ENCODE results near the gene KLHL29.

Gene KLHL29

GRCh38 chr2:23578964-23579671 lies 194.1 kb downstream of the KLHL29 start:
- Histone ChIP-seq H3K4me1 (ENCODE audit: control insufficient read depth, low read length) (no peaks in the 10 kb centered on the region), H3F3A (ENCODE audit: control insufficient read depth, insufficient read depth) (no peaks in the 10 kb centered on the region), H3K4me3 (ENCODE audit: low read length) (no peak overlapping the region), H3K9me2 (replicated peaks; ENCODE audit: control insufficient read depth, low read length) (no peaks in the 10 kb centered on the region), H3K27me3 (ENCODE audit: control insufficient read depth, low read length) (no peaks in the 10 kb centered on the region), H4K20me1 (ENCODE audit: control insufficient read depth, insufficient read depth, low read depth, low read length) (no peaks in the 10 kb centered on the region), H3K36me3 (ENCODE audit: control insufficient read depth, low read length) (no peaks in the 10 kb centered on the region), H3K4me2 (ENCODE audit: low read length) (no peak overlapping the region), H3K79me2 (ENCODE audit: control insufficient read depth, low read length) (no peaks in the 10 kb centered on the region), H3K27ac (ENCODE audit: low read depth, low read length) (no peak overlapping the region), H3K9me3 (ENCODE audit: control insufficient read depth, insufficient read depth, low read length) (no peaks in the 10 kb centered on the region)
- no peak for TF ChIP-seq EZH2phosphoT487 (IDR thresholded peaks at IDR 0.05; ENCODE audit: borderline replicate concordance, low read length)

GRCh38 chr2:23579674-23580073 lies 194.7 kb downstream of the KLHL29 start:
- H3K4me2 ChIP-seq (ENCODE audit: low read length) = no peak overlapping the region
- no peaks in the 10 kb centered on the region for H3F3A ChIP-seq (ENCODE audit: control insufficient read depth, insufficient read depth)

GRCh38 chr2:23583467-23583866 lies 198.5 kb downstream of the KLHL29 start:
- H3K9me2 ChIP-seq (replicated peaks; ENCODE audit: control insufficient read depth, low read length) = no peaks in the 10 kb centered on the region
- no peak for TF ChIP-seq EZH2phosphoT487 (IDR thresholded peaks at IDR 0.05; ENCODE audit: borderline replicate concordance, low read length)
- TF ChIP-seq, protein P1, sequence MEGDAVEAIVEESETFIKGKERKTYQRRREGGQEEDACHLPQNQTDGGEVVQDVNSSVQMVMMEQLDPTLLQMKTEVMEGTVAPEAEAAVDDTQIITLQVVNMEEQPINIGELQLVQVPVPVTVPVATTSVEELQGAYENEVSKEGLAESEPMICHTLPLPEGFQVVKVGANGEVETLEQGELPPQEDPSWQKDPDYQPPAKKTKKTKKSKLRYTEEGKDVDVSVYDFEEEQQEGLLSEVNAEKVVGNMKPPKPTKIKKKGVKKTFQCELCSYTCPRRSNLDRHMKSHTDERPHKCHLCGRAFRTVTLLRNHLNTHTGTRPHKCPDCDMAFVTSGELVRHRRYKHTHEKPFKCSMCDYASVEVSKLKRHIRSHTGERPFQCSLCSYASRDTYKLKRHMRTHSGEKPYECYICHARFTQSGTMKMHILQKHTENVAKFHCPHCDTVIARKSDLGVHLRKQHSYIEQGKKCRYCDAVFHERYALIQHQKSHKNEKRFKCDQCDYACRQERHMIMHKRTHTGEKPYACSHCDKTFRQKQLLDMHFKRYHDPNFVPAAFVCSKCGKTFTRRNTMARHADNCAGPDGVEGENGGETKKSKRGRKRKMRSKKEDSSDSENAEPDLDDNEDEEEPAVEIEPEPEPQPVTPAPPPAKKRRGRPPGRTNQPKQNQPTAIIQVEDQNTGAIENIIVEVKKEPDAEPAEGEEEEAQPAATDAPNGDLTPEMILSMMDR (IDR thresholded peaks at IDR 0.05; ENCODE audit: low read depth, low read length, poor library complexity, severe bottlenecking) = no peak
- no peaks in the 10 kb centered on the region for H3K9me3 ChIP-seq (ENCODE audit: control insufficient read depth, insufficient read depth, low read length)
- no peak overlapping the region for H3K4me2 ChIP-seq (ENCODE audit: low read length)
- H3K27ac ChIP-seq (ENCODE audit: low read depth, low read length) = no peak overlapping the region
- no peak overlapping the region for H3K4me3 ChIP-seq (ENCODE audit: low read length)
- H3K4me1 ChIP-seq (ENCODE audit: control insufficient read depth, low read length) = no peaks in the 10 kb centered on the region
- no peaks in the 10 kb centered on the region for H4K20me1 ChIP-seq (ENCODE audit: control insufficient read depth, insufficient read depth, low read depth, low read length)
- H3K79me2 ChIP-seq (ENCODE audit: control insufficient read depth, low read length) = no peaks in the 10 kb centered on the region
- H3K27me3 ChIP-seq (ENCODE audit: control insufficient read depth, low read length) = no peaks in the 10 kb centered on the region
- no peaks in the 10 kb centered on the region for H3K36me3 ChIP-seq (ENCODE audit: control insufficient read depth, low read length)
- no peaks in the 10 kb centered on the region for H3F3A ChIP-seq (ENCODE audit: control insufficient read depth, insufficient read depth)

More at GRCh38 chr2:23579674-23580073, 194.7 kb downstream of the KLHL29 start:
- Histone ChIP-seq H3K9me2 (replicated peaks; ENCODE audit: control insufficient read depth, low read length) (no peaks in the 10 kb centered on the region), H3K4me1 (ENCODE audit: control insufficient read depth, low read length) (no peaks in the 10 kb centered on the region), H3K36me3 (ENCODE audit: control insufficient read depth, low read length) (no peaks in the 10 kb centered on the region), H3K27ac (ENCODE audit: low read depth, low read length) (no peak overlapping the region), H3K4me3 (ENCODE audit: low read length) (no peak overlapping the region), H3K27me3 (ENCODE audit: control insufficient read depth, low read length) (no peaks in the 10 kb centered on the region), H3K79me2 (ENCODE audit: control insufficient read depth, low read length) (no peaks in the 10 kb centered on the region), H4K20me1 (ENCODE audit: control insufficient read depth, insufficient read depth, low read depth, low read length) (no peaks in the 10 kb centered on the region), H3K9me3 (ENCODE audit: control insufficient read depth, insufficient read depth, low read length) (no peaks in the 10 kb centered on the region)
- TF ChIP-seq, protein P1 (IDR thresholded peaks at IDR 0.05; ENCODE audit: low read depth, low read length, poor library complexity, severe bottlenecking) = no peak
- no peak for TF ChIP-seq EZH2phosphoT487 (IDR thresholded peaks at IDR 0.05; ENCODE audit: borderline replicate concordance, low read length)

GRCh38 chr2:23584054-23584745 lies 199.2 kb downstream of the KLHL29 start:
- no peaks in the 10 kb centered on the region for H3K79me2 ChIP-seq (ENCODE audit: control insufficient read depth, low read length)
- H3K9me2 ChIP-seq (replicated peaks; ENCODE audit: control insufficient read depth, low read length) = no peaks in the 10 kb centered on the region
- no peaks in the 10 kb centered on the region for H3K36me3 ChIP-seq (ENCODE audit: control insufficient read depth, low read length)
- H3K27ac ChIP-seq (ENCODE audit: low read depth, low read length) = no peak overlapping the region
- no peaks in the 10 kb centered on the region for H3K9me3 ChIP-seq (ENCODE audit: control insufficient read depth, insufficient read depth, low read length)
- no peak overlapping the region for H3K4me2 ChIP-seq (ENCODE audit: low read length)
- H4K20me1 ChIP-seq (ENCODE audit: control insufficient read depth, insufficient read depth, low read depth, low read length) = no peaks in the 10 kb centered on the region
- H3K4me3 ChIP-seq (ENCODE audit: low read length) = no peak overlapping the region
- no peaks in the 10 kb centered on the region for H3K27me3 ChIP-seq (ENCODE audit: control insufficient read depth, low read length)
- TF ChIP-seq, protein P1 (IDR thresholded peaks at IDR 0.05; ENCODE audit: low read depth, low read length, poor library complexity, severe bottlenecking) = no peak
- no peak for TF ChIP-seq EZH2phosphoT487 (IDR thresholded peaks at IDR 0.05; ENCODE audit: borderline replicate concordance, low read length)
- no peaks in the 10 kb centered on the region for H3F3A ChIP-seq (ENCODE audit: control insufficient read depth, insufficient read depth)
- no peaks in the 10 kb centered on the region for H3K4me1 ChIP-seq (ENCODE audit: control insufficient read depth, low read length)
